ENCODE results near the gene RAB22A. TPM values are rescaled to one million over a fixed set of nuclear protein-coding genes. Genes with fewer than 3 reads are reported as not detected.

RAB22A gene
- total RNA-seq, 1 donor from 2014 or later: 17.6 TPM

DNA sequence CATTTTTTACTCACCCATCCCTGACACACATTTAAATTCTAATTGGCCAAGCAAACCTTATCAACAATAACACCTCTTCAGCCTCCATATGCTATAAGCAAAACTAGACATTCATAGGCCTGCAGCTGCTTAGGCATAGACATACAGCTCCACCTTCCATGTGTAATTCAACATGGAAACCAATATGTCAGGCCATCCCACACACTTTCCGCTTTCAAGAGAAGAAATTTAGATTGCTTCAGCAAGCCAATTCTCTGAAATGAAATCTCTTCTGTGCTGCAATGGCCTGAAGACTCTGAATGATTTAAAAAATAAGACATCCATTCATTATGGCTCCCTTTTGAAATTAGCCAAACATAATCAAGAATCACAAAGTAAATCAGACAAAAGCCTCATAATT is 4.5 kb upstream of the RAB22A start:
- FAIRE-seq (no peak), DNase-seq (ENCODE audit: low read depth) (no peak)
- Histone ChIP-seq H3K36me3 (ENCODE audit: control insufficient read depth, insufficient read depth, low read length) (peaks cover 2% of the 10 kb centered on the region), H3K4me3 (ENCODE audit: low read depth, low read length) (no peak overlapping the region), H3K27me3 (ENCODE audit: control insufficient read depth, insufficient read depth, low read length) (no peaks in the 10 kb centered on the region)
- no peak for TF ChIP-seq CTCF (IDR thresholded peaks at IDR 0.05; ENCODE audit: insufficient read depth, low read length, severe bottlenecking)

GRCh38 chr20:58306421-58307261 is 2.9 kb upstream of the RAB22A start:
- Histone ChIP-seq H3K4me3 (ENCODE audit: low read depth, low read length) (no peak overlapping the region), H3K36me3 (ENCODE audit: control insufficient read depth, insufficient read depth, low read length) (peaks cover 2% of the 10 kb centered on the region), H3K27me3 (ENCODE audit: control insufficient read depth, insufficient read depth, low read length) (no peaks in the 10 kb centered on the region)
- peak; percentile 62 for FAIRE-seq
- TF ChIP-seq CTCF (IDR thresholded peaks at IDR 0.05; ENCODE audit: insufficient read depth, low read length, severe bottlenecking): no peak
- DNase-seq (ENCODE audit: low read depth): peak; percentile 96

- Histone ChIP-seq H3K4me3 (ENCODE audit: low read depth, low read length) (no peak overlapping the region), H3K36me3 (ENCODE audit: control insufficient read depth, insufficient read depth, low read length) (peaks cover 1% of the 10 kb centered on the region), H3K27me3 (ENCODE audit: control insufficient read depth, insufficient read depth, low read length) (no peaks in the 10 kb centered on the region)
- FAIRE-seq (no peak), DNase-seq (ENCODE audit: low read depth) (no peak)
- TF ChIP-seq CTCF (IDR thresholded peaks at IDR 0.05; ENCODE audit: insufficient read depth, low read length, severe bottlenecking): no peak
These were observed 2.2 kb upstream of the RAB22A start for GRCh38 chr20:58307270-58307669.

DNA sequence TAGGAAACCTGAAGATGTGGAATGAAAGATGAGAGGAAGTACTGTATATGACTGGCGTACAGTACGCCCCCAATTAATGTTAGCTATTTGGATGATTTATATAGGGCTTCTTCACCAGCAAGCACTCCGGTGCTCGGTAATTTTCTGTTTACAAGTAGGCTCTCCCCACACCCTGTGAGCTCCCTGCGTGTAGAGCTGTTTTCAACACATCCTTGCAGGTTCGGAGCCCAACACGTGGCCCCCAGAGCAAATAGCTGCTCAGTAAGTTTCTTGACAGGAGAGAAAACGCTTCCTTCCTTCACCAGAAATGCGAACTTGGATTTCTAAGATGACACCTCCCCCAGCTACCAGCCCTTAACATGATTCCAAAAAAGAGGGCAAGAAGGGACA is 1.2 kb upstream of the RAB22A start:
- H3K36me3 ChIP-seq (ENCODE audit: control insufficient read depth, insufficient read depth, low read length): peaks cover 2% of the 10 kb centered on the region

DNA sequence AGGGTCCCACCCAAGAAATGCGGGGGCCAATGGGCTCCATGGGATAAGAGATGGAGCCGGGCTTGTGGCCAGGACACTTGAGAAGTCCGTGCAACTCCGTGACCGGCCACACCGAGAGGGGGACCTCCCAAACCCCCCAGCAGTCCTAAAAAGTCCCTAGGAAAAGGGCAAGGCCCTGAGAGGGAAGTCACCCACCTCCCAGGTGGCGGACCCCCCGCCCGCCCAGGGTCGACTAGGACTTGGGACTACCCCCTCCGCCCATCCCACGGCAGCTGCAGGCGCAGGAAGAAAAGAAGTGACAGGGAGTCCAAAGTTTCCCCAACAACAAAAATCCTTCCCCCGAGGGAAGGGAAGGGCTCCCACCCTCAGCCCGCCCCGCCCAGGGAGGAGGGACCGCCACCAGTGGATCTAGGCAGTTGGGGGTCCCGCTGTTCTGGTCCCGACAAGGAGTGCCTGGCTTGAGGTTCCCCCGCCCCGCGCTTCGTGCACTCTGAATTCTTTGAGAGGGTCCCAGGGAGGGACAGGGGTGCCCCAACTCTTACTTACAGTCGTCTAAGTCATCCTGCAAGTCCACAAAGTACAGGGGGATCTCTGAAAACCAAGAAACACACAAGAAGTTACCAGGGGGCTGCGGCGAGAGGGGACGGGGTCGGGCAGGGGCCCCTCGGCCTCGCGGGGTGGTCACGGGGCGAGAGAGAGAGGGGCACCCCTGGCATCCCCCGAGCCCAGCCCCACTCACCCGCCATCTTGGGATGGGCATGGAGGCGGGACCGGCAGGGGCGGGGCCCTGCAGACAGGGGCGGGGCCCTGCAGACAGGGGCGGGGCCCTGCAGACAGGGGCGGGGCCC is 611 bp upstream of the RAB22A start:
- Histone ChIP-seq H3K4me3 (ENCODE audit: low read depth, low read length) (peak overlapping the region; percentile 83), H3K27me3 (ENCODE audit: control insufficient read depth, insufficient read depth, low read length) (no peaks in the 10 kb centered on the region), H3K36me3 (ENCODE audit: control insufficient read depth, insufficient read depth, low read length) (peaks cover 6% of the 10 kb centered on the region)
- no peak for FAIRE-seq
- DNase-seq (ENCODE audit: low read depth): no peak
- no peak for TF ChIP-seq CTCF (IDR thresholded peaks at IDR 0.05; ENCODE audit: insufficient read depth, low read length, severe bottlenecking)

More for the DNA sequence above, 1.2 kb upstream of the RAB22A start:
- peak overlapping the region; percentile 83 for H3K4me3 ChIP-seq (ENCODE audit: low read depth, low read length)
- H3K27me3 ChIP-seq (ENCODE audit: control insufficient read depth, insufficient read depth, low read length): no peaks in the 10 kb centered on the region
- DNase-seq (ENCODE audit: low read depth): no peak
- FAIRE-seq: no peak
- TF ChIP-seq CTCF (IDR thresholded peaks at IDR 0.05; ENCODE audit: insufficient read depth, low read length, severe bottlenecking): no peak

All from bronchial epithelial cell (primary cell).